HepG2 (cell line): ENCODE data around the gene PTPN18. TPM values are rescaled to one million over a fixed set of nuclear protein-coding genes. Genes with fewer than 3 reads are reported as not detected.

ENCODE experiments used
- BORCS8-MEF2B ChIP-seq: sonication (generic); formaldehyde crosslinking; IDR thresholded peaks from 2 replicates; pipeline ENCODE4 v1.8.0; 2022; ENCODE audit warnings: mild to moderate bottlenecking, missing genetic modification reagents
- CCDC6 ChIP-seq: sonication (generic); formaldehyde crosslinking; IDR thresholded peaks from 2 replicates; pipeline ENCODE4 v1.8.1; 2022; ENCODE audit warnings: mild to moderate bottlenecking, missing genetic modification reagents, moderate library complexity
- CREM ChIP-seq, 2 experiments: sonication (generic) in 1 of 2; formaldehyde crosslinking in 1 of 2; IDR thresholded peaks; 2 replicates each; pipeline versions ENCODE4 v1.4.0 to v1.6.1; 2016 to 2020; ENCODE audit warnings: antibody characterized with exemption in 1 of 2, mild to moderate bottlenecking in 1 of 2, missing genetic modification reagents in 1 of 2
- CSRNP1 ChIP-seq: sonication (generic); formaldehyde crosslinking; IDR thresholded peaks from 2 replicates; pipeline ENCODE4 v1.8.1; 2023; ENCODE audit warnings: mild to moderate bottlenecking, missing genetic modification reagents
- FOXP1 ChIP-seq, 2 experiments: fragments of 450-650 bp in 1 of 2; IDR thresholded peaks; 2 replicates each; pipeline ENCODE4 v1.6.1; 2017 to 2018; ENCODE audit warnings: antibody characterized with exemption in 1 of 2
- GPN1 ChIP-seq: sonication (generic); formaldehyde crosslinking; IDR thresholded peaks from 2 replicates; pipeline ENCODE4 v1.5.1; 2020; ENCODE audit warnings: missing genetic modification reagents, borderline replicate concordance
- HDAC2 ChIP-seq: sonication (generic); formaldehyde crosslinking; IDR thresholded peaks from 2 replicates; pipeline ENCODE4 v1.4.0; 2020; ENCODE audit warnings: missing genetic modification reagents
- KMT2B ChIP-seq: IDR thresholded peaks from 2 replicates; pipeline ENCODE4 v1.6.1; 2016; ENCODE audit warnings: missing genetic modification reagents, missing compliant biosample characterization
- MAFG ChIP-seq: sonication (generic); formaldehyde crosslinking; IDR thresholded peaks from 2 replicates; pipeline ENCODE4 v1.5.1; 2020; ENCODE audit warnings: mild to moderate bottlenecking, missing genetic modification reagents
- MXD4 ChIP-seq: IDR thresholded peaks from 2 replicates; pipeline ENCODE4 v1.6.1; 2016; ENCODE audit warnings: mild to moderate bottlenecking, missing biosample characterization, missing genetic modification reagents
- MYC ChIP-seq: sonication (generic); formaldehyde crosslinking; IDR thresholded peaks from 2 replicates; pipeline ENCODE4 v1.9.0; 2021; ENCODE audit warnings: missing genetic modification reagents, borderline replicate concordance
- NFIB ChIP-seq: sonication (generic); formaldehyde crosslinking; IDR thresholded peaks from 2 replicates; pipeline ENCODE4 v1.9.0; 2021; ENCODE audit warnings: missing genetic modification reagents, mild to moderate bottlenecking, borderline replicate concordance
- NKX3-1 ChIP-seq: sonication (generic); formaldehyde crosslinking; IDR thresholded peaks from 2 replicates; pipeline ENCODE4 v1.5.0; 2020; ENCODE audit warnings: missing genetic modification reagents
- RAD51 ChIP-seq: fragments of 450-650 bp; IDR thresholded peaks from 2 replicates; pipeline ENCODE4 v1.6.1; 2016; ENCODE audit warnings: borderline replicate concordance
- SP4 ChIP-seq: sonication (generic); formaldehyde crosslinking; IDR thresholded peaks from 2 replicates; pipeline ENCODE4 v1.8.1; 2023; ENCODE audit warnings: mild to moderate bottlenecking, missing genetic modification reagents
- ZBTB33 ChIP-seq: sonication (generic); formaldehyde crosslinking; IDR thresholded peaks from 2 replicates; pipeline ENCODE4 v1.4.0; 2020; ENCODE audit warnings: missing genetic modification reagents
- ZBTB39 ChIP-seq: sonication (generic); formaldehyde crosslinking; IDR thresholded peaks from 2 replicates; pipeline ENCODE4 v1.5.0; 2020; ENCODE audit warnings: missing genetic modification reagents
- ZKSCAN5 ChIP-seq: sonication (generic); formaldehyde crosslinking; IDR thresholded peaks from 2 replicates; pipeline ENCODE4 v1.5.1; 2020; ENCODE audit warnings: mild to moderate bottlenecking, missing genetic modification reagents
- ZNF143 ChIP-seq: sonication (generic); formaldehyde crosslinking; IDR thresholded peaks from 2 replicates; pipeline ENCODE4 v1.4.0; 2020; ENCODE audit warnings: missing genetic modification reagents
- ZNF331 ChIP-seq: sonication (generic); formaldehyde crosslinking; IDR thresholded peaks from 2 replicates; pipeline ENCODE4 v1.4.0; 2020; ENCODE audit warnings: missing genetic modification reagents
- ZNF510 ChIP-seq: sonication (generic); formaldehyde crosslinking; IDR thresholded peaks from 2 replicates; pipeline ENCODE4 v1.4.0; 2020; ENCODE audit warnings: low read depth, mild to moderate bottlenecking, missing genetic modification reagents
- ZNF569 ChIP-seq: sonication (generic); formaldehyde crosslinking; IDR thresholded peaks from 2 replicates; pipeline ENCODE4 v1.5.0; 2020; ENCODE audit warnings: mild to moderate bottlenecking, missing genetic modification reagents, moderate library complexity, borderline replicate concordance
- ZNF615 ChIP-seq: sonication (generic); formaldehyde crosslinking; IDR thresholded peaks from 2 replicates; pipeline ENCODE4 v1.5.0; 2020; ENCODE audit warnings: mild to moderate bottlenecking, missing genetic modification reagents, borderline replicate concordance
- polyA plus RNA-seq, 8 experiments: library from polyadenylated mRNA; depleted of rRNA in 3 of 8; stranded (reverse) in 7 of 8; unstranded in 1 of 8; fragments of >200 nt; fragmentation: Illumina TruSeq in 4 of 8; extraction: Trizol in 4 of 8; gene quantifications; 2 replicates each; pipeline versions ENCODE4 v1.2.1 to v1.2.3, GENCODE V29; 2011 to 2016; ENCODE audit warnings: low read depth in 4 of 8, missing spikeins in 1 of 8, mixed read lengths in 1 of 8; ENCODE audit not compliant: insufficient read depth in 1 of 8
- total RNA-seq, 5 experiments: library from RNA; depleted of rRNA; stranded (reverse); fragments of >200 nt; fragmentation: Illumina TruSeq; extraction: Trizol; gene quantifications; 2 replicates each; pipeline ENCODE4 v1.2.3, GENCODE V29; 2016; ENCODE audit warnings: low read depth in 1 of 5

The PTPN18 gene
- total and polyA plus RNA-seq, 2 of the 13 experiments (the other 11 are each of a cell fraction or from before 2014, with no cell fraction given) = 14.8 to 39.6 TPM

GRCh38 chr2:130391058-130391871 lies 35.4 kb downstream of the PTPN18 start (continued):
- 0 out of 2 replicates have a peak, but pooled peaks have one; percentile 5 for TF ChIP-seq ZBTB33 (CRISPR knock-in tag)
- no peak for TF ChIP-seq ZNF615
- TF ChIP-seq RAD51 = no peak
- TF ChIP-seq MAFG (CRISPR knock-in tag) = no peak
- TF ChIP-seq ZBTB39 = no peak
- peak; percentile 80; the same call in 1 of the 2 replicates for TF ChIP-seq SP4 (CRISPR knock-in tag)
- peak; percentile 23; the same call in 1 of the 2 replicates for TF ChIP-seq ZNF331 (CRISPR knock-in tag)
- TF ChIP-seq MXD4 (CRISPR knock-in tag) = peak; percentile 44; the same call in 1 of the 2 replicates
- no peak for TF ChIP-seq NKX3-1
- peak; percentile 8; the same call in 1 of the 2 replicates for TF ChIP-seq HDAC2 (CRISPR knock-in tag)
- TF ChIP-seq ZNF143 = 0 out of 2 replicates have a peak, but pooled peaks have one; percentile 23
- TF ChIP-seq CCDC6 (CRISPR knock-in tag) = no peak
- no peak for TF ChIP-seq GPN1 (CRISPR knock-in tag)
- TF ChIP-seq MYC = peak; percentile 49; the same call in 1 of the 2 replicates
- peak; percentile 91 for TF ChIP-seq CSRNP1 (CRISPR knock-in tag)
- TF ChIP-seq ZNF510 (CRISPR knock-in tag) = 0 out of 2 replicates have a peak, but pooled peaks have one; percentile 47
- no peak for TF ChIP-seq FOXP1 (IDR thresholded peaks at IDR 0.05)
- TF ChIP-seq FOXP1 (CRISPR knock-in tag; IDR thresholded peaks at IDR 0.05) = 0 out of 2 replicates have a peak, but pooled peaks have one; percentile 2
- no peak for TF ChIP-seq ZNF569
- peak; percentile 61 for TF ChIP-seq KMT2B (CRISPR knock-in tag)
- no peak; the same call in 1 of the 2 replicates for TF ChIP-seq CREM (IDR thresholded peaks at IDR 0.05)
- TF ChIP-seq CREM (CRISPR knock-in tag; IDR thresholded peaks at IDR 0.05) = no peak
- TF ChIP-seq ZKSCAN5 = no peak
- TF ChIP-seq BORCS8-MEF2B (CRISPR knock-in tag) = peak; percentile 80
- no peak for TF ChIP-seq NFIB (CRISPR knock-in tag)
